SIG-M5 treated with dmso at 0.1 percent for 504 hours (cell line): ENCODE measurements around the gene JARID2.
A peak's percentile ranks its signal among the peaks of the same experiment; 100 is the strongest.

ENCODE experiments used
- DNase-seq: peaks from one replicate; lab custom pipeline; 2025; ENCODE audit not compliant: unreplicated experiment; lab: John Stamatoyannopoulos, UW

JARID2 gene

DNA sequence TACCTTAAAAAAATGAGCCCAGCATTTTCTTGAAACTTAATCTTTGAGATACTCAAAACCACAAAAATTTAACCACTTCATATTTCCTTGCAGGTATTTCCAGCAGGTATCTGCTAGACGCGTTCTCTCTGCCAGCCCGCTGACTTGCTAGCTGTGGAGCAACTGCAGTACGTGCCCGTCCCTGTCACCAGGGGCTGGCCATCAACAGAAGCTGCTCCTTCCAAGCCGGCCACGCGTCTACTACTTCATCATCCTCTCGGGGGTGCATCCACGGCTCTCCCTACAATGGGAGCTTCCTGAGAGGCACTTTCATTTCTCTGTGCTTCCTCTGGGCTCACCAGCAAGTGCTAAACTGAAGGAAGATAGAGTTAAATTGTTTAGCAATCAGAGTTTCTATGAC lies 284.5 kb downstream of the JARID2 start:
- no peak for DNase-seq

DNA sequence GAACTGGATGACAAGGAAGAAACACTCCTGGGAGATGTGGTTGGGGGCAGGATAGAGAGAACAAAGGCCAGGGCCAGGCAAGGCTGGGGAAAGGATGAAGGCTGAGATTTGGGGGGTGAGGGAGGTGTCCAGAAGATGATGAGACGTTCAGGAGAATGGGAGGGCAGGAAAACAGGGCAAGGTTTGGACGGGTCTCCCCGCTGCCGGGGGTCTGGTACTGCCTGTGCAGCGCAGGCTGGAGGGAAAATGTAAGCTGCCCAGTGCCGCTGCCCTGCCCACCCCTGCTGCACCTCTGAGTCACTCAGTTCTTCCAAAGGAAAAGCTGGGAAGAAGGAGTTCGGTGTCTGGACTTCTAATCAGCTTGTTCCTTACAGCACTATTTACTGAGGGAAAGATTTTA lies 286.1 kb downstream of the JARID2 start:
- DNase-seq: no peak

DNA sequence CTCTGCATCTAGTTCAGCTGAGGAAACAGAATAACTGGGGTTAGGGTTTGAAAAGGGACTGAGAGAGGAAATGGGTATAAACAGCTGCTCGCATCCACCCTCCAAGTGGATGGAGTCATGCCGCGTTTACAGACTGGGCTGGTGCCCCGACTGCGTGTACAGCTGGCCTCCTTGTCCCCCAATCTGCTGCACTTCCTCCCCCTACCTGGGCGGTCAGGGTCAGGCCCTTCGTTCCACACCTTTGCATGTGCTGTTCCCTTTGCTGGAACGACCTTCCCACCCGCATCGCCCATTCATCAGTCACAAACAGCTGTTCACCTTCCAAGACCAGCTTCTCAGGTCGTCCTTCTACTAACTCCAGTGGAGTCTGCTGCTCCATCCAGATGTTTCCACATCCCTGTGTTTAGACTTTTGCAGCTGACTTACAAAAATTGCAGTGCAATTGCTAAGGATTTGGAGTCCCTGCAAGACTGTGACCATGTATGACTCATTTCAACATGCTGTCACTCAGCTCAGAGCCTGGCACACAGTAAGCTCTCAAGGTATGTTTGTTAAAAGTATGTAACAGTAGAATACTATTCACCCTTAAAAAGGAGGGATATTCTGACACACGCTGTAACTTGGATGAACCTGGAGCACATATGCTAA lies 287.6 kb downstream of the JARID2 start:
- DNase-seq: no peak

DNA sequence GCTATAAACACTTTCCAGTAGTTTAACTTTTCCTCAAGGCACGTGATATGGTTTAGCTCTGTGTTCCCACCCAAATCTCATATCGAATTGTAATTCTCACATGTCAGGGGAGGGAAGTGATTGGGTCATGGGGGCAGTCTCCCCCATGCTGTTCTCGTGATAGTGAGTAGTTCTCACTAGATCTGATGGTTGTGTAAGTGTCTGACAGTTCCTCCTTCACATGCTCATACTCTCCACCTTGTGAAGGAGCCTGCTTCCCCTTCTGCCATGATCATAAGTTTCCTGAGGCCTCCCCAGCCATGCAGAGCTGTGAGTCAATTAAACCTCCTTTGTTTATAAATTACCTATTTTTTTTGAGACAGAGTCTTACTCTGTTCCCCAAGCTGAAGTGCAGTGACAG lies 289.1 kb downstream of the JARID2 start:
- DNase-seq: peak; percentile 79

DNA sequence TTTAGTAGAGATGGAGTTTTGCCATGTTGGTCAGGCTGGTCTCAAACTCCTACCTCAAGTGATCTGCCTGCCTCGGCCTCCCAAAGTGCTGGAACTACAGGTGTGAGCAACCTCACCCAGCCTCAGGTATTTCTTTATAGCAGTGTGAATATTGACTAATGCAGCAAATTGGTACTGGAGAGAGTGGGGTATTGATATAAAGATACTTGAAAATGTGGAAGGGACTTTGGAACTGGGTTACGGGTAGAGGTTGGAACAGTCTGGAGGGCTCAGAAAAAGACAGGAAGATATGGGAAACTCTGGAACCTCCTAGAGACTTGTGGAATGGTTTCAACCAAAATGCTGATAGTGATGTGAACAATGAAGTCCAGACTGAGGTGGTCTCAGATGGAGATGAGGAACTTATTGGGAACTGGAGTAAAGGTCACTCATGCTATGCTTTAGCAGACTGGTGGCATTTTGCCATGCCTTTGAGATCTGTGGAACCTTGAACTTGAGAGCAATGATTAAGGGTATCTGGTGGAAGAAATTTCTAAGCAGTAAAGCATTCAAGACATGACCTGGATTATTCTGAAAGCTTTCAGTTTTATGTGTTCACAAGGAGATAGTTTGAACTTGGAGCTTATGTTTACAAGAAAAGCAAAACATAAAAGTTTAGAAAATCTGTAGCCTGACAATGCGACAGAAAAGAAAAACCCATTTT lies 289.8 kb downstream of the JARID2 start:
- DNase-seq: no peak

DNA sequence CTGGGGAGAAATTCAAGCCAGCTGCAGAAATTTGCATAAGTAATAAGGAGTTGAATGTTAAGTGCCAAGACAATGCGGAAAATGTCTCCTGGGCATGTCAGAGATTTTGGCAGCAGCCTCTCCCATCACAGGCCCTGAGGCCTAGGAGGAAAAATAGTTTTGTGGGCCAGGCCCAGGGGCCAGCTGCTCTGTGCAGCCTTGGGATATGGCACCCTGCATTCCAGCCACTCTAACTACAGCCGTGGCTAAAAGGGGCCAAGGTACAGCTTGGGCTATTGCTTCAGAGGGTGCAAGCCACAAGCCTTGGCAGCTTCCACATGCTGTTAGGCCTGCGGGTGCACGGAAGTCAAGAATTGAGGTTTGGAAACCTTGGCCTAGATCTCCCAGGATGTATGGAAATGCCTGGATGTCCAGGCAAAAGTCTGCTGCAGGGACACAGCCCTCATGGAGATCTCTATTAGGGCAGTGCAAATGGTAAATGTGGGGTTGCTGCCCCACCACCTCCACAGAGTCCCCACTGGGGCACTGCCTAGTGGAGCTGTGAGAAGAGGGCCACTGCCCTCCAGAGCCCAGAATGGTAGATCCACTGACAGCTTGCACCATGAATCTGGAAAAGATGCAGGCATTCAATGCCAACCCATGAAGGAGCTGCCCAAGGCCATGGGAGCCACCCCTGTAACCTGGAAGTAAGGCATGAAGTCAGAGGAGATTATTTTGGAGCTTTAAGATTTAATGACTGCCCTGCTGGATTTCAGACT lies 290.5 kb downstream of the JARID2 start:
- no peak for DNase-seq

DNA sequence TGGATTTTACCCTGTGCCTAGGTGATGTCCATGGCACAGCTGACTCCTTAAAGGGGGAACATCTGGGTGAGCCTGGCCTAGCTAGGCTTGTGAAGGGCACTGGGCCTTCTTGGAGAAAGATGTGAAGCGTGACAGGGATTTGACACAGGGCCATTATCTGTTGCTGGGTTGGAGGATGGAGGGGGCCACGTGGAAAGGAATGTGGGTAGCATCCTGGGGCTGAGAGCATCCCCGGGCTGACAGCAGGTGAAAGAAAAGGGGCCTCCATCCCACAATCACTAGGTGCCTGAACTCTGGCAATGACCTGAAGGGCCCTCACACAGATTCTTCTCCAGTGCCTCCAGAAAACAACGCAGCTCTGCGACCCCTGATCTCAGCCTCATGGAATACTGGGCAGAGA lies 292.2 kb downstream of the JARID2 start:
- DNase-seq: no peak

DNA sequence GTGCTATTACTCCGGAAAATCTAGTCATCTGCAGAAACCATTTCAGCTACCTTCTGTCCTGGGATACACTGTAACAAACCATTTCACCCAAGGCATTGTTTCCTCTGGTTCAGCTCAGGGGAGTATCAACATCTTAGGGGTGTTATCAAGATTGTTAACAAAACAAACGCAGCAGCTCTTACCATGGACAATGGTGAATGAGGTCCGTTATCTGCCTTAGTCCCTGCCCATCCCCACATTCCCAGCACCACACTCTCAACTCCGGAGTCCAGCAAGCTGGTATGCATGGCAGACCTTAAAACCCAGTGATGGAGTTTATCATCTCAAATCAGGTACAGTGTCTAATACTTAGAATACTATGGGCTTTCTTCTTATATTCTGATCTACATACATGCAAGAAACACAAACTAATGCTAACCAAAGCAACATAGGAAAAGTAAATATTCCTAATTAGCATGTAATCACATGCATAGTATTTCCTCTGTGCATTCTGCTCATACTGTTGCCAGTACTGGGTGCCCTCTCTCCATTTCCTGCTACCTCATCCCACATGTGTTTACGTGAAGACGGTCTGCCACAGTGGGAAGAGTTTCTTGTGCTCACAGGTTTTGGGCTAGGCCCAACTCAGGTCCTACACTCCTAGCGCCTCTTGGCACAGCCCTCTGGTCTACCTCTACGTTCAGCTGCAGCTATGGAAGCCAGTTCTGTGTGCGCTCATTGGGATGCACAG lies 293.1 kb downstream of the JARID2 start:
- no peak for DNase-seq

DNA sequence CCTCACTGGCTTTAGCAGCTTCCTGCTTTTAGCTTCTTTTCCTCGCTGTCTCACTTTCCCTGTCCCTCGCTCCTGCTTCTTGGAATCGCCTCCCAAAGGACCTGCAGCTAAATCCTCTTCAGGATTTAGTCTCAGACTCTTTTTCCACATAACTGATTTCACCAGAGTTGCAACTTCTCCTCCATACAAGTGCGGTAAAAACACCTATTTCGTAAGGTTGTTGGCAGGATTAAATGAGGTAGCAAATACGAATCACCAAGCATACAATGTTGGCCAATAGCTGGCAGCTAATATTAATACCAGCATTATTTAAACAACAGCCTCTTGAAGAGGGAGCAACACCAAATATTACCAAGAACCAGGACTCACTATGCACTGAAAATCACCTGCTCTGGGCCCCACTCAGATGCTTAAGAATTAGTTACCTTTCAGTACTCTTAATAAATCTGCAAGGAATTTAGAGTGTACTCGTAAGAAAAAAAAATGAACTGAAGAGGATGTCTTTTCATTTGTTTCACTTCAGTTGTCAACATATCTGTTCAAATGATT lies 293.9 kb downstream of the JARID2 start:
- DNase-seq: peak; percentile 8

DNA sequence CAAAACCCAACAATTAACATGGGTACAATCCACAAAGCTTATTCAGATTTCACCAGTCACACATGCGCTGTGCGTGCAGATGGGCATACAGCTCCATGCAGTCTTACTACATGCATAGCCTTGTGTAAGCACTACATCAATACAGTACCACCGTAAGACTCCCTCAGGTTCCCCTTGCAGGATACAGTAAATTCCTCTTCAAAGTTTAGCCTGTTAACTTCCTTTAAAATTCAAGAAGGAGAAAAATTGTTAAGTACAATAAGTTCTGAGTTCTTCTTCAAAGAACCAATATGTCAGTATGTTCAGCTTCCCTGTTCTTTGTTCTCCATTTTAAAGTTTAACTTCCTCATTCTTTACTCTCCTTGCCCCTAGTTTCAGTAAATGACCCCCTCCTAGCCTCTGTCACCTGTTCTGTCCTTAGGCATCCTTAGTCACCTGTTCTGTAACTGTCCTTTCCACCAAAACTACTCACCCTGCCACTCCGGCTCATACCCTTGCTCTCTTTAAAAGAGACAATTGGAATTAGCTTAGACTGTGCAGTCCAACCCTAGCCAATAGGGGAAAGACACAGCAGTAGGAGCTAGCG lies 297.6 kb downstream of the JARID2 start:
- peak; percentile 9 for DNase-seq

DNA sequence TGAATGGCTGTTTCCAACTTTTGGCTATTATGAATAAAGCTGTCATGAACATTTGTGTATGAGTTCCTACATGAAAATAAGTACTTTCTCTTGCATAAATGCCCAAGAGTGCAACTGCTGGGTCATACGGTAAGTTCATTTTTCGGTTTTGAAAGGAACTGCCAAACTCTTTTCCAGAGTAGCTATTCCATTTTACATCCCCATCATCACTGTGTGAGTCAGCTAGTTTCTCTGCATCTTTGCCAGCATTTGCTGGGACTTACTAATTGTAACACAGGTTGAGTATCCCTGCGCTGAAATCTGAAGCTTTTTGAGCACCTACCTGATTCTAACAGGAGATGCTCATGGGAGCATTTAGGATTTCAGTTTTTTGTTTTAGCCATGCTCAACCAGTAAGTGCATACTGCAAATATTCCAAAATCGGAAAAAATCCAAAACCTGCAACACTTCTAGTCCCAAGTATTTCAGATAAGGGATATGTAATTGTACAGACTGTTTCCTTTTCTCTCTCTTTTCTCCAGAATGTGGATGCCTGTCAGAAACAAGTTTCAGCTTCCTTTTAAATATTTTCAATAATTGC lies 298.5 kb downstream of the JARID2 start:
- no peak for DNase-seq

DNA sequence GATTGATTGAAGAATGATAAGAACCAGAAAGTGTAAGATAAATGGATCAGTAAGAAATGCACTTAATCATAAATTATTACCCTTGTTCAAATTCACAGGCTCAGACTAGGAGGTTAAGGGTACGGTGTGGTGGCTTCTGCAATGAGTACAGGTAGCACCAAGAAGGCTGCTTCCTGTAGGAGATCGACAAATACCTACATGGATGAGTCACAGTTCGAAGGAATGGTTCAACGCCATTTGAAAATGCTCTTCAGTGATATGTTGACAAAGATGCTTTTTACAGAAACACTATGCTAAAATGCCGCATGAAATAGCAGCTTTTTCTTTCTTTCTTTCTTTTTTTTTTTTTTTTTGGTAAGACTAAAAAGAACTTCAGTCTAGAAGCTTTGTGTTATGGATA lies 300.7 kb downstream of the JARID2 start:
- DNase-seq: no peak

DNA sequence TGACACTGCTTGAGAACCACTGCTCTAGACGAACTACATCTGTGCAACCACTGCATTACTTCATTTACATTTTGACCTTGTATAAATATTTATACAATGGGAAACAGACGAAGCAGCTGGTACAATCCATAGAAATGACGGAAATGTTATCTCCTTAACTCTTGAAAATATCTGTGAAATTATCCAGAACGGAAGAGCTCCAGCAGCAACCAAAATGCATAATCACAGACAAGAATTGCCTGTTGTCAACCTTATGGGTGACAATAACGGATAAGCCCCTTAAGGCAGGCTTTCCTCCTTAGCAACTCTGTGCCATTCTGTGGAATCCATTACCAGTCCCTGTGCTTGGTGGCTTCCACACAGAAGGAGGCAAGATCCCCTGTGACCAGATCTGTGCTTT lies 301.5 kb downstream of the JARID2 start:
- DNase-seq: no peak

DNA sequence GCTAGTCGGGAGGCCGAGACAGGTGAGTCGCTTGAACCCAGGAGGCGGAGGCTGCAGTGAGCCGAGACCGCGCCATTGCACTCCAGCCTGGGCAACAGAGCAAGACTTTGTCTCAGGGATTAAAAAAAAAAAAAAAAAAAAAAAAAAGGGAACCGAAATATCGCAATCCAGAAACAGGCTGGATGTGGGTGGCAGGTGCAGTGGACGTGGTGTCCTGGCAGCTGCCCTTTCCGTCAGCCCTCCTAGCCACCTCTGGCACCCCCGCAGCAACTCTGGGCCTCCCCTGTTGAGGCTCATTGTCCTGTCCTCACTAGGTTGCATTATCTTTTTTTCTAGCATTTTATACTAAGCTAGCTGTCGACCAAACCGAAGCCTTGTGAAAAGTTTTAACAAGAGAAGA lies 303.5 kb downstream of the JARID2 start:
- DNase-seq: no peak

DNA sequence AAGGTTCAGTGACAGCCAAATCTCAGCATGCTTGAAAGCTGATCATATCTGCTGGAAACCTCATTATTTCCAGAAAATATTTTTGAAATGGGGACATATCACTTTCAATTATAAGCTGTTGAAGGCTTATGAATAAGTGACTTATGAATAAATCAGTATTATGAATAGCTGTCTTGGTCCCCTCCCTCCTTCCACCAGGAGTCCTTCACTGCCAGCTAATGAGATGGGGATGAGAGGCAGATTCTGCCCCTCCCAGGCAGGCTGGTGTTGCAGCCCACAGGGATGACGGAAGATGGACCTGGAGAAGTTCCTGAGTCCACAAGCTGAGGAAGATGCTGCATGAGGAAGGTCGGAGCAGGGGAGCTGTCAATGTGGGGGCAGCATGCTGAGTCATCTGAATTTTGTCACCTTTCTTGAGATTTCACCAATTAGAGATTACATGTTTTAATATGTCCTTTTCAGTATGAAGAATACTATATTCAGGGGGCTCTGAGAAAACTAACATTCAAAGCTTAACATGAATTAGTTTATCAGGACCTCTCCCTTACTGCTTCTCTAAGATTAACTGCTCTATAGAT lies 304.8 kb downstream of the JARID2 start:
- DNase-seq: no peak

DNA sequence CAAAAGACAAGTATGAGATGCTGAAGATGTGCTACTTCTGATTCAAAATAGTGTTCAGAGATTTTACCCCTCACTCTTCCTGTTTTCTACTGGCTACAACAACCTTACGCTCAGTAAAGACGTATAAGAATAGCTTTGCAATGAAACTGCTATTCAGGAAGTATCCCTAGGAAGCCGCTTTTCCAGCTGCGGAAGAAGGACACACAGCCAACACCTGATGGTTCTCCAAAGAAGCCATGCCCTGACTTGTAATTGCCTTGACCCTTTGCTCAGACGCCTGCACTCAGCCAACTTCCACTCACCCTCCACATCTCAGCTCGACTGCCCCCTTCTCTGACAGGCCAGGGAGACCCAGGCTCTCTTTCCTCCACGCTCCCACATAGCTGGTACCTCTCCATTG lies 305.4 kb downstream of the JARID2 start:
- no peak for DNase-seq

DNA sequence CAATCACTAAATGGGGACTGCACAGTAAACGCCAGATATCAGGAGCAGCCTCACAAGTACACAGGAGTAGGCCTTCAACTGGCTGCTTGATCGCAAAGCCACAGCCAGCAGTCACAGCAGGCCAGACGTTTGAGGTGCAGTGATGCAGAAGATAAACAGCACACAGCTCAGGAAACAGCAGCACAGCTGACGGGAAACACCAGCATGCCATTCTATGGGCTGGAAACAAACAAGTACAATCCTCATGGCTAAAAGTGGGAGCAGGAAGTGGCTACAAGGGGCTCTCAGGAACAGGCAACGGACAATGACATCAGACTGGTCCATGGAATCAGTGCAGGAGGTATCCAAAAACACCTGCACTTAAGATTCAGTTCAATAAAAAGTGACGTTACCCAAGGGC lies 305.9 kb downstream of the JARID2 start:
- DNase-seq: no peak

DNA sequence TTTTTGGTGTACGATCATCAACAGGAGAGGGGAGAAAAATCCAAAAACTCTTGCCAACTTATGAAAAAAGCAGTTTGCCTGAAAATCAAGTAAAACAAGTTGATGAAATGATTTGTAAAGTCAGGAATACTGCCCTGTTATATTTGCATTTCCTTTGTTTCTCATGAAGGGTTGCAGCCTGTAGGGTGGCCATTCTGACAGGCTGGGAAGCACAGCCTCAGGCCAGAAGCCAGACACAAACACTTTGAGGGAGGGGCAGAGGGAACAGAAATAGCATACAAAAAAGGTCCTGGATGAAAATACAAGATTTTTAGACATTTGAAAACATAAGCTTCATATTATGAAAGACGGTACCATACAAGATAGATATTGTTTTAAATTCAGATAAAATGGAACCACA lies 307.2 kb downstream of the JARID2 start:
- DNase-seq: no peak

DNA sequence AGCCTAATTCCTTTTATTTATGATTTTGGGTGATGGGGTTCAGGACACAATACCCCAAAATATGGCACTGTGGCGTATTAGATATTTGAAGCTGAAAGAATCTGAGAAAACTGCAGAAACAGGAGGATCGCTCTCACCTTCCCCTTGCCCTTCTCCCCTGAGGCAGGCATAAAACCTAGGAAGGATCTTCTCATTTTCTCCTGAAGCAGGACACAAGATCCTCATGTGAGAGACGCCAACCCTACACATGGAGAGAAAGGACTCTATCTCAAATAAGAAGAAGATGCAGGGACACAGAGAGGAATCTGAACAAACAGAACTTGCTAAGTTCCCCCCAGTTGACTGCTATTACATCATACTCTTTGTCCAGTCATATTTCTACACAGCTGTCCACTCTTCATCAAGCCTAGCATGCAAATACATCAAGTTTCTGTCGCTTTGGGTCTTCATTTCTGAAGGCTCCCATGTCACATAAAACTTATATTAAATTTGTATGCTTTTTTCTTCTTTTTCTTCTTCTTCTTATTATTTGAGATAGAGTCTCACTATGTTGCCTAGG lies 307.9 kb downstream of the JARID2 start:
- DNase-seq: no peak

DNA sequence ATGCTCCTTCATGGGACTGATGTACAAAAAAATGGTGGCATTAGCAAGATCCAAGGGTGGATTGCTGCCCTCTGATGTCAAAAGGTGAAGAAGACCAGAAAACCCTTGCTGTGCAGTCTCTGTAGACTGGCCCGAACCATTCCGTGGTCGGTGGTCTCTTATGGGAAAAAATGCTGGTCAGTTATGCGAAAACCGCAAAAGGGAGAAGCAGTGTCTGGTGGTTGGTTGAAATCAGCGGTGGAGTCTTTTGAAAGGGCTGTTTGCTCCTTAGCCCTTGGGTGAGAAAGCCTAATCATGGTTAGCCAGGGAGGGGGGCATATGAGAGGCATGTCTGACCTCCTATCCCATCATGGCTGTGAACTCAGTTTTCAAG lies 308.8 kb downstream of the JARID2 start:
- no peak for DNase-seq
